Dedifferentiated amniotic fluid mesenchymal stem cell (primary cell): ENCODE measurements around the gene DPF3.
A peak's percentile ranks its signal among the peaks of the same experiment; 100 is the strongest.

Experiments used
- DNase-seq: peaks from one replicate; pipeline ENCODE4 v3.0.0-alpha.2; 2016; ENCODE audit errors: extremely low spot score

DPF3 gene

DNA sequence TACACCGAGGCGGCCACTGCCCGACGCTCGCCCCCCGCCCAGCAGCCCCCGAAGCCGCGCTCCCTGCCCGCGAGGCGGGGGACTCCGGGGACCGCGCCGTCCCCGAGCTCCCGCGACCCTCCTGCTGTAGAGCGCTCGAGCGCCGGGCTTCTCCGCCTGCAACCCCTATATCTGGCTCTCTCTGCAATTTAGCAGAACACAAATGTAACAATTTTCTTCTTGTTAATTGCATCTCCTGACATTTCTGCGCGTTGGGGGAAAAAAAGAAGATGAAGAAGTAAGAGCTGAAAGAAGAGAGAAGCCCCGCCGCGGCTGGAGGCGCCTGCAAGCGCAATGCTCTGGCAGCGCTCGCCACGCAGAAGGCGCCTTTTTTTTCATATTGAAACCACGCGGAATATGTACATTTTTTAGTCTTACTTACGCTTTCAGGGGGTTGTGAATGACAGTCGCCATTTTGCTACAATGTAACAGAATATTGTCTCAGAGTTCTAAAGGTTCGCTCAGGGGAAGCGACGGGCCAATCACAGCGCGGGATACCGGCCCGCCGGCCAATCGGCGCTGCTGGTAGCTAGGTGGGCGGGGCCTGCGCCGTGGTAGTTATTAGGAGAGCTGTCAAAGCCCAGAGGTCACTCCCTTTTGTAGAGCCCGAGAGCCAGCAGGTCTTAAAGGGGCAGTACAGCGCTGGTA is at the start of gene DPF3:
Gene DPF3 (minus strand): TSS at position 466 of the 687 bp plus-strand sequence. CDS start 13 bp downstream, at position 453.
- peak; percentile 94 for DNase-seq

DNA sequence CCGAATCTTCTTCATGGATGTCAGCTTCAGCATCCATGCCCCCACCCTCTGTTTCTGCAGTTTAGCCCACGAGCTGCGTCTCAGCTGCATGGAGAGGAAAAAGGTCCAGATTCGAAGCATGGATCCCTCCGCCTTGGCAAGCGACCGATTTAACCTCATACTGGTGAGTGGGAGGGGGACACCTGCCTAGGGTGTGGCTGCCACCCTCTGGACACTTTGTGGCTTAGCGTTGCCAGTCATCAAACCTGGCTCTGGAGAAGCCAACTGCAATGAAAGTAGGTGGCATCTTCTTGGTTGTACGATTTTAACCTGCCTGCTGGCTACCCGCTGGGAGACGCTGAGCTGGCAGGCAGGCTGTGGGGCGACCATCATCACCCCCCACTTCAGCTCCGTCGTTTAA is 49.0 kb upstream of the DPF3 start:
- DNase-seq, result no peak

DNA sequence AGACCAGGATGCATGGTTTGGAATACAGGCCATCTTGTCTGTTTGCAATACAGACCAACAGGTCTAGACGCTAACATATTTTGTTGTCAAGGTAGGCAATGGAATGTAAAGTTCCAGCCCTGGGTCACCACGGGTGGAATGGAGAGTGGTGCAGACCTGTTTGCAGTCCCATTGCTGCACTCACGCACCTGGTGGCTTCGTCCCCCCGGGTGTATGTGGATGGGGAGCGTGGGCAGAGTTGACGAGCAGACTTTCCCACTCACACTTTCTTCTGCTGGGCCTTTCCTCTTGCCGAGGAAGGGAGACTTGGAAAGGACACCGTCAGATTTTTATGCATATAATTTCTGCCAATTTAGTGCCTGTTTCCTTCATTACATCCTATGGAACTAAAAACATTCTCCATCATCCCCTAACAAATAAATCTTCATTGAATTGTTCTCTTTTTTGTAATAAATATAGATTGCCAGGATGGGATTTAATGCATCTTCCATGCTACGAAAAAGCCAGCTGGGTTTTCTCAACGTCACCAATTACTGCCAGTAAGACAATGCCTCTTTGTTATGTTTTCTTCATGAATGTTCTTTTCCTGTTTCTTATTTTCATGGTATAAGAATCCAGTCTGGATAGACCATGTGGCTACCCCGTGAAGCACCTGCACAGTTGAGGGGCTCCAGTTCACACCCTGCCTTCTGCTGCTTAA is 47.5 kb upstream of the DPF3 start:
- no peak for DNase-seq

DNA sequence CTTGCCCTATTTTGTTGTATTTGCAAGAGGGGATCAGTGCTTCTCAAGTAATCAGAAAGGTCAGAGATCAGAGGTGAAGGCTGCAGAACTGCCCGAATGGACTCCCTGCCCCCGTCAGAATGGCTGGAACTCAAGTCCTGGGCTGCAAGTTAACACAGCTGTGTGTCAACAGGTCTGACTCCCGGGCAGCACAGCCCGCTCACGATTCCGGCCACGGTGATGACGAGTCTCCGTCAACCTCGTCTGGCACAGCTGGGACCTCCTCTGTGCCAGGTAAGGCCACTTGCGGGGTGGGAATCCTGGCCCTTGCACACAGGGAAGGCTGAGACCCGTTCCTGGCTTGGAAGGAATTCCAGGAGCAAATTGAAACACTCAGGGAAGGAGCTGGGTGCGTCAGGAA is 45.7 kb upstream of the DPF3 start:
- DNase-seq, result no peak

DNA sequence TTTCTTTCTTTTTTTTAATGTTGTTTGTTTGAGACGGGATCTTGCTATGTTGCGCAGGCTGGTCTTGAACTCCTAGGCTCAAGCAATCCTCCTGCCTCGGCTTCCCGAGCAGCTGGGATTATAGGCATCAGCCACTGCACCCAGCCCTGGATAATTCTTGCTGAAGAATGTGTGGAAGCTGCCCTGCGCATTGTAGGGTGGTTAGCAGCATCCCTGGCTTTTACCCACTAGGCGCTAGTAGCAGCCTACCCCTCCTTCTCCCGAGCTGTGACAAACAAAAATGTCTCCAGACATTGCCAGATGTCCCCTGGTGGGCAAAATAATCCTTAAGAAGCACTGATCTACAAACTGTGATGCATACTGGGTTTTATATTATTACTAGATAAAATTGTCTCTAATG is 39.0 kb upstream of the DPF3 start:
- no peak for DNase-seq

DNA sequence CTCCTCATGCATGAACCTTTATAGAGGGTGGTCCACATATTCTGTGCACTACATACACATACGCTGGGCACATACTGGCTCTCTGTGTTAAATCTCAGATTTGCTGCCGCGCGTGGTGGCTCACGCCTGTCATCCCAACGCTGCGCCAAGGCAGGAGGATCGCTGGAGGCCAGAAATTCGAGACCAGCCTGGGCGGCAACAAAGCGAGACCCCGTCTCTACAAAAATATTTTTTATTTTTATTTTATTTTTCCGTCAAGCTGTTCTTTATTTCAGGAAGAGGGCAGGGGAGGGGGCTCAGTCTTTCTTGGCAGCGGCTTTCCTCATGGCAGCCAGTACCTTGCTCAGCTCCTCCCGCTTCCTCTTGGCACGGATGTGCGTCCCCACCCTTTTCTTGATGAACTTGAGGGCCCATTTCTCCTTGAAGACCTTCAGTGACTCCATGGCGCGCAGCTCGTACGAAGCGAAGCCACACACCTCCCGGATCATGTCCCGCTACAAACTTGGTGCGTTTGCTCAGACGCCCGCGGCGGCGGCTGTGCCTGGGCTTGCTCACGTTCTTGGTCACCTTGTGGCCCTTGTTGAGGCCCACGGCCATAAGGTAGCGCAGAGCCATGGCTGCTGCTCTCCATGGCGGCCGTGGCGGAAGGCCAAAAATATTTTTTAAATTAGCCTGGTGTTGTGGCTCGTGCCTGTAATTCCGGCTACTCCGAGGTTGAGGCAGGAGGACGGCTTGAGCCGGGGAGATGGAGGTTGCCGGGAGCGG is 35.6 kb upstream of the DPF3 start:
- DNase-seq, result no peak

DNA sequence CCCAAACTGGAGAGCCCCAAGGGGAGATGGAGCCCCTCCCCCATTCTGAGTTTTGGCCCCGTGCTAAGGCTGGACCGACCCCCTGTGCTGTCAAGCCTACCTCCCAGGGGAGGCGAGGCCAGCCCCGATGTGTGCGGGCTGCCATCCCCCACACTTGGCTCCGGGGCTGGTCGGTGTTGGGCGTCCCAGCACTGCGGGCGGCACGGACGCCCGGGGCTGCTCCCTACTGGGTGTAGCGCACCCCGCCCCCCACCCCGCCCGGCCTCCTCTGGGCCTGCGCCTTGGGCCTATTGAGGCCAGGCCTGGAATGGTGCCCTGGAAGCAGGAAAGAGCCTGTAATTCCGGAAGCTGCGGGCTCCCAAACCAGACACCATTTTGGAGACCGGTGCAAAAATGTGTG is 35.0 kb upstream of the DPF3 start:
- no peak for DNase-seq

- peak; percentile 99 for DNase-seq
Measured at GRCh38 chr14:72926292-72927028, 32.6 kb upstream of the DPF3 start, which contains the start of gene DCAF4. TSS of gene DCAF4 (plus strand) at chr14:72926464. CDS start at chr14:72937979, 11,515 bp downstream.

GRCh38 chr14:72925815-72926291 is 32.0 kb upstream of the DPF3 start:
- DNase-seq, result no peak

- no peak for DNase-seq
Measured at GRCh38 chr14:72925171-72925759, 31.4 kb upstream of the DPF3 start.

DNA sequence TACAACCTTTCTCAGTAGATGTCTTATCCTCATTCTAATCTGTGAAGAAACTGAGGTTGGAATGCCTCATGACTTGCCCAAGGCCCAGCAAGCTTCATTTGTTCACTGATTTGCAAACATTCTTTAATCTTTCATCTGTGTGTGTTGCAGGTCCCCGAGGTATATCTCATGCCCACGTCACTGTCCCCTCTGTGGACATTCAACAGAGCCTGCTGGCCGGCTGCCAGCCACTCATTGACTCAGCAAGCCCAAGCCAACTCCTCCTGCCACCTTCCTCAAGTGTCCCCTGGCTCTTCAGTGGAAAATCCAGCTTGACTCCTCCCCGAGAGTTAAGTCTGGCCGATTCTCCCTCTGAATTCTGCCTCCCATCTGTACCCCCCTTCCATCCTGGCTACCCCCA is 30.4 kb upstream of the DPF3 start:
- DNase-seq, result no peak

DNA sequence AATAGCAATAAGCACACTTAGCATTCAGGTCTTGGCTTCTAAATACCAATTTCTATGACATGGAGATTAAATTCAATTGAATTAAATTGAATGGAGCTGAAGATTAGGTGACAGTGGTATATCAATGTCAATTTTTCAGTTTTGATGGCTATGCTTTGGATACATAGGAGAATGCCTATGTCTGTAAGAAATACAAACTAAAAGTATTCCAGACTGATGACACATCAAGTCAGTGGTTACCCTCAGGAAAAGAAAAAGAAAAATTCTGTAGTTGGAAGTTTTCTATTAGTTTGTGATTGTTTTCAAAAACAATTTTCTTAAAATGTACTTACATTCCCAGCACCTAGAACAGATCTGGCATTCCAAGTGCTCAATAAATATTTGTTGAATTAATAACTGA is 27.5 kb upstream of the DPF3 start:
- no peak for DNase-seq

DNA sequence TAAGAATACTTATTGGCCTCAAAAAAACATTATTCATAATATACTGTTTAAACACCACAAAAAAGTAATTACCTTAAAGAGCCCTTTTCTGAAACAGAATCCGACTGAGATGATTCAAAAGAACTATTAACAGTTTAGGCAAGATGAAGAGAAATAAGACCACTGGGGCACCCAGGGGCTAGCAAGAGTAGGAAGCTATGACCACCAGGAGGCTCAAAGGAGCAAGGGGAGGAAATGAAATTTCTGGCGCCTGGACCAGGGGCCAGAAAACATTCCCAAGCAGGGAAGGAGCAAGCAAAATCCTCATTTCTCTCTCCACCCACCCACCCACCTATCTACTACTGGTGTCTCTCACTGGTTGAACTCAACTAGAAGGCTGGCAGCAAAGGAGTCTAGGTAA is 26.1 kb upstream of the DPF3 start:
- no peak for DNase-seq

- no peak for DNase-seq
Measured at GRCh38 chr14:72917094-72917802, 23.3 kb upstream of the DPF3 start.

GRCh38 chr14:72916174-72916573 is 22.3 kb upstream of the DPF3 start:
- DNase-seq, result no peak

DNA sequence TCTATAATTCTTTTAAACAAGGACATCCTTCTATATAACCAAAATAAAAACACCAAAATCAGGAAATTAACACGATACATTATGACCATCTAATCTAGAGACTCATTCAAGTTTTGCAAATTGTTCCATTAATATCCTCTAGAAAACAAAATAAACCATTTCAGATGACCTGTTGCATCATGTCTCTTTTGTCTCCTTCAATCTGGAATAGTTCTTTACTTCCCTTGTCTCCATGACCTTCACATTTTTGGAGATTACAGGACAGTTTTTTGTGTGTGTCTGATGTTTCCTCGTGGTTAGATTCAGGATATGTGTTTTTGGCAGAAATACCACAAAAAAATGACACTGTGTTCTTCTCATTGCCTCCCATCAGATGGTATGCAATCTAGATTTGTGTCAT is 19.9 kb upstream of the DPF3 start:
- DNase-seq, result no peak

GRCh38 chr14:72909163-72909562 is 15.3 kb upstream of the DPF3 start:
- DNase-seq, result no peak

- no peak for DNase-seq
Measured at GRCh38 chr14:72907886-72908285, 14.0 kb upstream of the DPF3 start.

- DNase-seq, result no peak
Measured at GRCh38 chr14:72906879-72907278, 13.0 kb upstream of the DPF3 start.

- peak; percentile 78 for DNase-seq
Measured at GRCh38 chr14:72906316-72906715, 12.4 kb upstream of the DPF3 start.
